Right lobe of liver (tissue), 4 donors: ENCODE measurements around the gene CUL1.

Experiments used
- CTCF ChIP-seq, 4 donors: fragments of 200-600 bp in 3 of 4; fragments of 450-650 bp in 1 of 4; IDR thresholded peaks; one replicate each; pipeline versions ENCODE4 v1.5.1 to v1.8.0; 2016 to 2022; ENCODE audit warnings: antibody characterized with exemption in 4 of 4, mild to moderate bottlenecking in 2 of 4
- POLR2A ChIP-seq: fragments of 450-650 bp; IDR thresholded peaks from one replicate; pipeline ENCODE4 v1.6.1; 2017; ENCODE audit warnings: antibody characterized with exemption, mild to moderate bottlenecking
- donor health status: DM: no; HTN: no; CAD: no.
- donor health status: DM: no; HTN: no; CAD: no.
- donor health status: DM: no; HTN: yes; CAD: no.

GRCh38 chr7:148665221-148665620 lies 33.5 kb upstream of the CUL1 start:
- TF ChIP-seq POLR2A (no peak), CTCF (IDR thresholded peaks at IDR 0.05) (no peak)
